Liver (tissue), 9 donors: ENCODE results near the gene YWHAE. TPM values are rescaled to one million over a fixed set of nuclear protein-coding genes. Genes with fewer than 3 reads are reported as not detected.

Source experiments
- DNase-seq: peaks from one replicate; pipeline ENCODE4 v3.0.0-alpha.2; 2017; ENCODE audit warnings: low spot score
- H3K27ac ChIP-seq, 2 donors: one replicate each; pipeline ENCODE4 v1.7.0; 2013; ENCODE audit warnings: inconsistent platforms in 2 of 2, low read length in 2 of 2, control low read depth in 1 of 2, low read depth in 1 of 2, mild to moderate bottlenecking in 1 of 2
- H3K27me3 ChIP-seq, 4 donors: one replicate each; pipeline versions ENCODE4 v1.6.1 to v1.7.0; 2013; ENCODE audit warnings: low read length in 3 of 4, inconsistent platforms in 1 of 4, mild to moderate bottlenecking in 1 of 4, moderate library complexity in 1 of 4; ENCODE audit not compliant: control insufficient read depth in 4 of 4, insufficient read depth in 4 of 4
- H3K36me3 ChIP-seq, 4 donors: one replicate each; pipeline versions ENCODE4 v1.6.1 to v1.7.0; 2013; ENCODE audit warnings: low read length in 3 of 4, mild to moderate bottlenecking in 3 of 4, low read depth in 1 of 4, moderate library complexity in 1 of 4; ENCODE audit not compliant: control insufficient read depth in 4 of 4, insufficient read depth in 3 of 4
- H3K4me1 ChIP-seq, 4 donors: one replicate each; pipeline versions ENCODE4 v1.6.1 to v1.7.0; 2013; ENCODE audit warnings: low read length in 3 of 4, mild to moderate bottlenecking in 3 of 4, moderate library complexity in 1 of 4; ENCODE audit not compliant: control insufficient read depth in 4 of 4, insufficient read depth in 4 of 4
- H3K4me3 ChIP-seq, 3 donors: one replicate each; pipeline versions ENCODE4 v1.6.1 to v1.7.0; 2013; ENCODE audit warnings: low read length in 3 of 3, control low read depth in 1 of 3, low read depth in 1 of 3, mild to moderate bottlenecking in 1 of 3
- H3K9ac ChIP-seq, 2 donors: one replicate each; pipeline ENCODE4 v1.7.0; 2013; ENCODE audit warnings: low read length in 2 of 2, mild to moderate bottlenecking in 2 of 2, moderate library complexity in 2 of 2, control low read depth in 1 of 2, low read depth in 1 of 2
- H3K9me3 ChIP-seq, 4 donors: one replicate each; pipeline versions ENCODE4 v1.6.1 to v1.7.0; 2013; ENCODE audit warnings: low read length in 3 of 4; ENCODE audit not compliant: control insufficient read depth in 4 of 4
- ATF3 ChIP-seq: IDR thresholded peaks from 2 replicates; pipeline ENCODE4 v1.6.1; 2016; ENCODE audit warnings: antibody characterized with exemption
- EGR1 ChIP-seq, 2 donors: IDR thresholded peaks; 2 replicates each; pipeline ENCODE4 v1.6.1; 2016 to 2018; ENCODE audit warnings: antibody characterized with exemption in 2 of 2, low read depth in 2 of 2
- FOXA1 ChIP-seq: IDR thresholded peaks from 2 replicates; pipeline ENCODE4 v1.6.1; 2016; ENCODE audit warnings: antibody characterized with exemption
- FOXA2 ChIP-seq: IDR thresholded peaks from 2 replicates; pipeline ENCODE4 v1.6.1; 2016; ENCODE audit warnings: antibody characterized with exemption
- GABPA ChIP-seq, 2 donors: IDR thresholded peaks in 1 of 2; conservative IDR thresholded peaks in 1 of 2; 2 replicates each; pipeline ENCODE4 v1.6.1; 2016; ENCODE audit warnings: antibody characterized with exemption in 2 of 2, mild to moderate bottlenecking in 1 of 2, moderate library complexity in 1 of 2
- HNF4A ChIP-seq, 2 donors: conservative IDR thresholded peaks; 2 replicates each; pipeline ENCODE4 v1.6.1; 2016; ENCODE audit warnings: antibody characterized with exemption in 2 of 2, mild to moderate bottlenecking in 2 of 2
- HNF4G ChIP-seq: IDR thresholded peaks from 2 replicates; pipeline ENCODE4 v1.6.1; 2016; ENCODE audit warnings: antibody characterized with exemption
- JUND ChIP-seq, 2 donors: IDR thresholded peaks; 2 replicates each; pipeline ENCODE4 v1.6.1; 2016; ENCODE audit warnings: antibody characterized with exemption in 2 of 2
- MAX ChIP-seq: IDR thresholded peaks from 2 replicates; pipeline ENCODE4 v1.6.1; 2016; ENCODE audit warnings: antibody characterized with exemption
- RAD21 ChIP-seq, 2 donors: IDR thresholded peaks; 2 replicates each; pipeline ENCODE4 v1.6.1; 2016; ENCODE audit warnings: antibody characterized with exemption in 2 of 2, mild to moderate bottlenecking in 2 of 2
- REST ChIP-seq: IDR thresholded peaks from 2 replicates; pipeline ENCODE4 v1.6.1; 2016; ENCODE audit warnings: antibody characterized with exemption, mild to moderate bottlenecking
- RXRA ChIP-seq, 2 donors: IDR thresholded peaks; 2 replicates each; pipeline ENCODE4 v1.6.1; 2017 to 2018; ENCODE audit warnings: antibody characterized with exemption in 2 of 2, mild to moderate bottlenecking in 1 of 2
- SP1 ChIP-seq: IDR thresholded peaks from 2 replicates; pipeline ENCODE4 v1.6.1; 2018; ENCODE audit warnings: antibody characterized with exemption, mild to moderate bottlenecking
- TAF1 ChIP-seq: conservative IDR thresholded peaks from 2 replicates; pipeline ENCODE4 v1.6.1; 2016; ENCODE audit warnings: antibody characterized with exemption, mild to moderate bottlenecking
- YY1 ChIP-seq: IDR thresholded peaks from 2 replicates; pipeline ENCODE4 v1.6.1; 2016; ENCODE audit warnings: antibody characterized with exemption, mild to moderate bottlenecking
- ZBTB33 ChIP-seq: IDR thresholded peaks from 2 replicates; pipeline ENCODE4 v1.6.1; 2016; ENCODE audit warnings: antibody characterized with exemption
- WGBS: extraction: QIAGEN DNeasy Blood & Tissue Kit; methylation state at CpG from one replicate; pipeline ENCODE4 v1.1.7; 2013; 5-methylcytosine and 5-hydroxymethylcytosine counted together
- polyA plus RNA-seq, 2 donors: library from polyadenylated mRNA; stranded (reverse) in 1 of 2; unstranded in 1 of 2; fragments of 200-250 nt in 1 of 2; fragments of >200 nt in 1 of 2; fragmentation: Nextera tagmentation in 1 of 2; extraction: Ambion mirVana in 1 of 2; gene quantifications; one replicate each; pipeline versions ENCODE4 v1.2.1 to v1.2.3, GENCODE V29; 2013 to 2015
- total RNA-seq, 2 donors: library from RNA; depleted of rRNA; stranded (reverse); fragments of >200 nt; gene quantifications; one replicate each; pipeline ENCODE4 v1.2.3, GENCODE V29; 2014
- TF ChIP-seq, protein P1 (sequence below): fragments of 150-350 bp; IDR thresholded peaks from 2 replicates; pipeline ENCODE4 v1.5.1; 2017; ENCODE audit warnings: improper control_type of control experiment, low read depth, low read length; ENCODE audit not compliant: missing input control
- donor health status: healthy.
- donor health status: healthy.
- donor health status: healthy.
- donor health status: healthy.
- donor health status: healthy.

Gene YWHAE
- total and polyA plus RNA-seq, 4 donors, result 173 to 288 (median 202) TPM

DNA sequence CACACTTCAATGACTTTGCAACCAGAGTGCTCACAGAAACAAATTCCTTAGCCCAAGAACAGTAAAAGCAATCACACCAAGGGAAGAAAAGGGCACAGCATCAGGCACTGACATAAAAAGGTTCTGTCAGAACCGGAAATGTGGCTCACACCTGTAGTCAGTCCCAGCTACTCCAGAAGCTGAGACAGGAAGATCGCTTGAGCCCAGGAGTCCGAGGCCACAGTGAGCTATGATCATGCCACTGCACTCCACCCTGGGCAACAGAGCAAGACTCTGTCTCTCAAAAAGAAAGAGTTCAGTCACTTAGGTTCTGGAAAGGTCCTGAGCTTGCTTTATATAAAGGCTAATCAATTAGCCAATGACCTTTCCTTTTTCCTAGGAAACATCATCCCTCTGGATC is 22.7 kb downstream of the YWHAE start:
- DNase-seq, result no peak
- Histone ChIP-seq H3K9me3 (no peaks in the 10 kb centered on the region), H3K9ac (no peak overlapping the region), H3K4me1 (peaks cover 11 to 58% (median 55%) of the 10 kb centered on the region in 4 donors), H3K27ac (no peak overlapping the region), H3K27me3 (no peaks in the 10 kb centered on the region), H3K36me3 (peaks cover 0 to 4% (median 0%) of the 10 kb centered on the region in 4 donors), H3K4me3 (no peak overlapping the region)
- WGBS, result 79% methylated on average over 3 of the region's 3 CpGs
- no peak for TF ChIP-seq EGR1 (IDR thresholded peaks at IDR 0.05; ENCODE audit: low read depth in 2 of 2)
- no peak for TF ChIP-seq REST
- TF ChIP-seq MAX, result no peak
- no peak for TF ChIP-seq ZBTB33
- no peak for TF ChIP-seq TAF1

DNA sequence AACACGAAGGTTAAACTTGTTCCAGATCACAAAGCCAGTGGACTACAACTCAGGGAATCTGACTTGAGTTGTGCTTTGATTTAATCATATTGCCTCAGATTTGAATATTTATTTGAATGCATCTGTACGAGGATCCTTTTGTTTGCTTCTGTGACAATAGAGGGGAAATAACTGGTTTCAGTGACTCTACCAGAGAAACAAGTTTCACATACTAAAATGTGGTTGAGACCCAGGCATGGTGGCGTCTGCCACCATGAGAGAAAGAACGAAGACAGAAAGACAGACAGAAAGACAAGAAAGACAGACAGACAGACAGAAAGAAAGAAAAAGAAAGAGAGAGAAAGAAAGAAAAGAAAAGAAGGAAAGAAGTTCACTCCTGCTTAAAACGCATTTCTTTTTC is 24.0 kb downstream of the YWHAE start:
- H3K27me3 ChIP-seq, result no peaks in the 10 kb centered on the region
- WGBS, result 66% methylated on average over 5 of the region's 5 CpGs
- H3K27ac ChIP-seq, result no peak overlapping the region
- H3K4me1 ChIP-seq, result peaks cover 9 to 51% (median 50%) of the 10 kb centered on the region in 4 donors
- DNase-seq, result no peak
- TF ChIP-seq ATF3 (no peak), SP1 (no peak), REST (no peak), RAD21 (IDR thresholded peaks at IDR 0.05) (no peak), GABPA (IDR thresholded peaks at IDR 0.05 in 1 of 2, conservative IDR thresholded peaks at IDR 0.05 in 1 of 2) (no peak), JUND (IDR thresholded peaks at IDR 0.05) (no peak), TAF1 (no peak), EGR1 (IDR thresholded peaks at IDR 0.05; ENCODE audit: low read depth in 2 of 2) (no peak), FOXA1 (no peak), ZBTB33 (no peak), HNF4A (conservative IDR thresholded peaks at IDR 0.05) (no peak), HNF4G (no peak), MAX (no peak), RXRA (IDR thresholded peaks at IDR 0.05) (no peak), YY1 (no peak), FOXA2 (no peak)
- TF ChIP-seq, protein P1, sequence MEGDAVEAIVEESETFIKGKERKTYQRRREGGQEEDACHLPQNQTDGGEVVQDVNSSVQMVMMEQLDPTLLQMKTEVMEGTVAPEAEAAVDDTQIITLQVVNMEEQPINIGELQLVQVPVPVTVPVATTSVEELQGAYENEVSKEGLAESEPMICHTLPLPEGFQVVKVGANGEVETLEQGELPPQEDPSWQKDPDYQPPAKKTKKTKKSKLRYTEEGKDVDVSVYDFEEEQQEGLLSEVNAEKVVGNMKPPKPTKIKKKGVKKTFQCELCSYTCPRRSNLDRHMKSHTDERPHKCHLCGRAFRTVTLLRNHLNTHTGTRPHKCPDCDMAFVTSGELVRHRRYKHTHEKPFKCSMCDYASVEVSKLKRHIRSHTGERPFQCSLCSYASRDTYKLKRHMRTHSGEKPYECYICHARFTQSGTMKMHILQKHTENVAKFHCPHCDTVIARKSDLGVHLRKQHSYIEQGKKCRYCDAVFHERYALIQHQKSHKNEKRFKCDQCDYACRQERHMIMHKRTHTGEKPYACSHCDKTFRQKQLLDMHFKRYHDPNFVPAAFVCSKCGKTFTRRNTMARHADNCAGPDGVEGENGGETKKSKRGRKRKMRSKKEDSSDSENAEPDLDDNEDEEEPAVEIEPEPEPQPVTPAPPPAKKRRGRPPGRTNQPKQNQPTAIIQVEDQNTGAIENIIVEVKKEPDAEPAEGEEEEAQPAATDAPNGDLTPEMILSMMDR, result no peak
- H3K9ac ChIP-seq, result no peak overlapping the region
- peaks cover 0 to 4% (median 0%) of the 10 kb centered on the region in 4 donors for H3K36me3 ChIP-seq
- H3K9me3 ChIP-seq, result no peaks in the 10 kb centered on the region
- H3K4me3 ChIP-seq, result no peak overlapping the region
